NCI-H774 (cell line): ENCODE data around the gene C3AR1.
"Not testable (repeated sequence)": the region's sequence is repeated elsewhere in the genome, so short reads cannot be mapped to it uniquely, and the experiment has no call there.

Experiments used
- DNase-seq: peaks from one replicate; lab custom pipeline; 2025; lab: John Stamatoyannopoulos, UW

Gene C3AR1

GRCh38 chr12:8057306-8057705 is 8.9 kb downstream of the C3AR1 start:
- DNase-seq: no peak

GRCh38 chr12:8054816-8055215 is 11.3 kb downstream of the C3AR1 start:
- no peak for DNase-seq

GRCh38 chr12:8052679-8053078 is 13.5 kb downstream of the C3AR1 start:
- no peak for DNase-seq

GRCh38 chr12:8050600-8051250 is 15.4 kb downstream of the C3AR1 start:
- no peak for DNase-seq

- DNase-seq: no peak
Measured at GRCh38 chr12:8048906-8049305, 17.3 kb downstream of the C3AR1 start.

GRCh38 chr12:8047842-8048241 is 18.3 kb downstream of the C3AR1 start:
- DNase-seq: no peak

- DNase-seq: peak; percentile 52
Measured at GRCh38 chr12:8045952-8046944, 19.9 kb downstream of the C3AR1 start.

GRCh38 chr12:8040791-8041190 is 25.4 kb downstream of the C3AR1 start:
- no peak for DNase-seq

GRCh38 chr12:8038659-8039114 is 27.5 kb downstream of the C3AR1 start:
- DNase-seq: peak; percentile 80

- DNase-seq: no peak
Measured at GRCh38 chr12:8037947-8038346, 28.2 kb downstream of the C3AR1 start.

GRCh38 chr12:8037046-8037663 is 29.0 kb downstream of the C3AR1 start:
- DNase-seq: no peak

- no peak for DNase-seq
Measured at GRCh38 chr12:8036346-8036745, 29.8 kb downstream of the C3AR1 start.

- no peak for DNase-seq
Measured at GRCh38 chr12:8035440-8036010, 30.6 kb downstream of the C3AR1 start.

GRCh38 chr12:8034802-8035201 is 31.4 kb downstream of the C3AR1 start:
- DNase-seq: no peak

GRCh38 chr12:8033153-8034044 is 32.8 kb downstream of the C3AR1 start:
- DNase-seq: peak; percentile 23

GRCh38 chr12:8032242-8033152 is 33.7 kb downstream of the C3AR1 start, which contains the start of gene FOXJ2:
Gene FOXJ2 (plus strand): TSS chr12:8032716. CDS start chr12:8039833, 7,117 bp downstream.
- DNase-seq: peak; percentile 59

GRCh38 chr12:8031872-8032241 is 34.3 kb downstream of the C3AR1 start:
- no peak for DNase-seq

GRCh38 chr12:8031017-8031416 is 35.1 kb downstream of the C3AR1 start:
- not testable (repeated sequence) for DNase-seq

- no peak for DNase-seq
Measured at GRCh38 chr12:8030189-8030588, 36.0 kb downstream of the C3AR1 start.

GRCh38 chr12:8028267-8028666 is 37.9 kb downstream of the C3AR1 start:
- DNase-seq: no peak
